Effector memory CD4-positive, alpha-beta T cell (primary cell): ENCODE results near the gene TARBP1.
"Not testable (repeated sequence)": the region's sequence is repeated elsewhere in the genome, so short reads cannot be mapped to it uniquely, and the experiment has no call there.

Experiments
- DNase-seq, 3 donors: peaks; one replicate each; pipeline ENCODE4 v3.0.0-alpha.2; 2020
- H3K27ac ChIP-seq: 2 replicates; pipeline ENCODE4 v1.7.0; 2013; ENCODE audit warnings: mild to moderate bottlenecking, low read length, moderate library complexity; ENCODE audit not compliant: insufficient read depth, poor library complexity, severe bottlenecking
- H3K27me3 ChIP-seq: replicated peaks from 2 replicates; pipeline ENCODE4 v1.7.0; 2013; ENCODE audit warnings: mild to moderate bottlenecking, low read length; ENCODE audit not compliant: insufficient read depth, control insufficient read depth, poor library complexity, severe bottlenecking
- H3K36me3 ChIP-seq: 2 replicates; pipeline ENCODE4 v1.7.0; 2013; ENCODE audit warnings: mild to moderate bottlenecking, low read length, moderate library complexity; ENCODE audit not compliant: control insufficient read depth, insufficient read depth
- H3K4me1 ChIP-seq: 2 replicates; pipeline ENCODE4 v1.7.0; 2013; ENCODE audit warnings: low read length, mild to moderate bottlenecking; ENCODE audit not compliant: control insufficient read depth, insufficient read depth, poor library complexity, severe bottlenecking
- H3K4me3 ChIP-seq: 2 replicates; pipeline ENCODE4 v1.7.0; 2013; ENCODE audit warnings: low read length, low read depth, mild to moderate bottlenecking; ENCODE audit not compliant: insufficient read depth, poor library complexity, severe bottlenecking
- H3K9me3 ChIP-seq: 2 replicates; pipeline ENCODE4 v1.7.0; 2013; ENCODE audit warnings: mild to moderate bottlenecking, low read length, moderate library complexity; ENCODE audit not compliant: control insufficient read depth

Gene TARBP1

GRCh38 chr1:234518086-234518485 is 39.1 kb upstream of the TARBP1 start:
- H3K4me3 ChIP-seq, H3K9me3 ChIP-seq, H3K36me3 ChIP-seq, DNase-seq, H3K27me3 ChIP-seq, H3K4me1 ChIP-seq, H3K27ac ChIP-seq: not testable (repeated sequence)

- H3K36me3 ChIP-seq, result no peaks in the 10 kb centered on the region
Measured at GRCh38 chr1:234517110-234517802, 38.3 kb upstream of the TARBP1 start.

GRCh38 chr1:234515821-234516241 is 36.9 kb upstream of the TARBP1 start:
- H3K9me3 ChIP-seq, result no peaks in the 10 kb centered on the region
- no peak overlapping the region for H3K4me3 ChIP-seq
- H3K27me3 ChIP-seq, result no peaks in the 10 kb centered on the region
- DNase-seq, result no peak
- no peak overlapping the region for H3K27ac ChIP-seq
- H3K4me1 ChIP-seq, result no peaks in the 10 kb centered on the region
- no peaks in the 10 kb centered on the region for H3K36me3 ChIP-seq

More at GRCh38 chr1:234517110-234517802, 38.3 kb upstream of the TARBP1 start:
- Histone ChIP-seq H3K4me3 (no peak overlapping the region), H3K27me3 (no peaks in the 10 kb centered on the region), H3K9me3 (no peaks in the 10 kb centered on the region), H3K4me1 (no peaks in the 10 kb centered on the region), H3K27ac (no peak overlapping the region)
- no peak for DNase-seq

GRCh38 chr1:234515411-234515810 is 36.4 kb upstream of the TARBP1 start:
- no peak overlapping the region for H3K27ac ChIP-seq
- no peaks in the 10 kb centered on the region for H3K9me3 ChIP-seq
- no peak for DNase-seq
- no peak overlapping the region for H3K4me3 ChIP-seq
- H3K36me3 ChIP-seq, result no peaks in the 10 kb centered on the region
- no peaks in the 10 kb centered on the region for H3K27me3 ChIP-seq
- H3K4me1 ChIP-seq, result no peaks in the 10 kb centered on the region

GRCh38 chr1:234512451-234512861 is 33.5 kb upstream of the TARBP1 start:
- H3K9me3 ChIP-seq, result no peaks in the 10 kb centered on the region
- no peaks in the 10 kb centered on the region for H3K27me3 ChIP-seq
- no peak for DNase-seq
- H3K4me1 ChIP-seq, result no peaks in the 10 kb centered on the region
- H3K4me3 ChIP-seq, result no peak overlapping the region
- no peak overlapping the region for H3K27ac ChIP-seq
- H3K36me3 ChIP-seq, result no peaks in the 10 kb centered on the region

GRCh38 chr1:234509457-234510328 is 30.7 kb upstream of the TARBP1 start:
- no peak overlapping the region for H3K4me3 ChIP-seq
- DNase-seq, result no peak
- H3K9me3 ChIP-seq, result no peaks in the 10 kb centered on the region
- no peak overlapping the region for H3K27ac ChIP-seq
- H3K36me3 ChIP-seq, result no peaks in the 10 kb centered on the region
- no peaks in the 10 kb centered on the region for H3K4me1 ChIP-seq
- no peaks in the 10 kb centered on the region for H3K27me3 ChIP-seq

GRCh38 chr1:234507626-234508387 is 28.8 kb upstream of the TARBP1 start:
- Histone ChIP-seq H3K4me1 (no peaks in the 10 kb centered on the region), H3K9me3 (no peaks in the 10 kb centered on the region), H3K27me3 (no peaks in the 10 kb centered on the region), H3K36me3 (no peaks in the 10 kb centered on the region), H3K27ac (no peak overlapping the region), H3K4me3 (no peak overlapping the region)
- no peak for DNase-seq

GRCh38 chr1:234507089-234507488 is 28.1 kb upstream of the TARBP1 start:
- Histone ChIP-seq H3K27ac (no peak overlapping the region), H3K9me3 (no peaks in the 10 kb centered on the region), H3K4me3 (no peak overlapping the region), H3K4me1 (no peaks in the 10 kb centered on the region), H3K36me3 (no peaks in the 10 kb centered on the region), H3K27me3 (no peaks in the 10 kb centered on the region)
- DNase-seq, result no peak

- Histone ChIP-seq H3K27ac (no peak overlapping the region), H3K4me1 (no peaks in the 10 kb centered on the region), H3K4me3 (no peak overlapping the region), H3K9me3 (no peaks in the 10 kb centered on the region), H3K36me3 (no peaks in the 10 kb centered on the region), H3K27me3 (no peaks in the 10 kb centered on the region)
- DNase-seq, result no peak
Measured at GRCh38 chr1:234505769-234506102, 26.8 kb upstream of the TARBP1 start.
